GM18519 (cell line): ENCODE data around the gene STARD8.
"Not testable (repeated sequence)": the region's sequence is repeated elsewhere in the genome, so short reads cannot be mapped to it uniquely, and the experiment has no call there.

Experiments
- ATAC-seq: cut with Tn5 transposase; IDR thresholded peaks from one replicate; pipeline ENCODE4 v1.9.1; 2021; ENCODE audit warnings: mild to moderate bottlenecking, moderate library complexity; ENCODE audit not compliant: unreplicated experiment, low FRiP score

STARD8 gene

DNA sequence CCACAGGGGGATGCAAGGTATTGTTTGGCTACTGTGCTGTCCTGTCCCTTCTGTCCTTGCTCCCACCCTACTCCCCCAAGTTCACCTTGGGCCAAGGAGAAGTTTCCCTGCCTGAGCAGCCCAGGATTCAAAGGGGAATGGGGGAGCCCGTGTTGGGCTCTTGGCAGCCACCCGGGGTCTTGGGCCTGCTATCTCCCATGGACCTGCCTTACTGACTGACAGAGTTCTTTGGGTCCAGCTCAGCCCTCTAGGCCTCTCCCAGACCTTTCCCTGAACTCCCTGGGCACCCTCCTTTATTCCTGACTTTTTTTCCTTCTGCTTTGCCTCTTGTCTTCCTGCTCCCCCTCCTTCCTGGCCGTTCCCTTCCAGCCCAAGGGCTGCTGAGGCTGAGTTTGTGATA, 67.4 kb downstream of the STARD8 start:
- no peak for ATAC-seq

DNA sequence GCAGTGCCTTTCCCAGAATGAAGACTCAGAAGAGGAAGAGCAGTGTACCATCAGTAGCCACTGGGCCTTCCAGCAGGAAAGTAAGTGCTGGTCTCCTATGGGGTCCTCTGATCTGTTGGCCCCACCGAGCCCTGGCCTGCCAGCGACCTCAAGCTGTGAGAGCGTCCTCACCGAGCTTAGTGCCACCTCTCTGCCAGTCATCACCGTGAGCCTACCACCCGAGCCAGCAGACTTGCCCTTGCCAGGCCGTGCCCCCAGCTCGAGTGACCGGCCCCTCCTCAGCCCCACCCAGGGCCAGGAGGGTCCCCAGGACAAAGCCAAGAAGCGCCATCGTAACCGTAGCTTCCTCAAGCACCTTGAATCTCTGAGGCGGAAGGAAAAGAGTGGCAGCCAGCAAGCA, 69.7 kb downstream of the STARD8 start:
- no peak for ATAC-seq

DNA sequence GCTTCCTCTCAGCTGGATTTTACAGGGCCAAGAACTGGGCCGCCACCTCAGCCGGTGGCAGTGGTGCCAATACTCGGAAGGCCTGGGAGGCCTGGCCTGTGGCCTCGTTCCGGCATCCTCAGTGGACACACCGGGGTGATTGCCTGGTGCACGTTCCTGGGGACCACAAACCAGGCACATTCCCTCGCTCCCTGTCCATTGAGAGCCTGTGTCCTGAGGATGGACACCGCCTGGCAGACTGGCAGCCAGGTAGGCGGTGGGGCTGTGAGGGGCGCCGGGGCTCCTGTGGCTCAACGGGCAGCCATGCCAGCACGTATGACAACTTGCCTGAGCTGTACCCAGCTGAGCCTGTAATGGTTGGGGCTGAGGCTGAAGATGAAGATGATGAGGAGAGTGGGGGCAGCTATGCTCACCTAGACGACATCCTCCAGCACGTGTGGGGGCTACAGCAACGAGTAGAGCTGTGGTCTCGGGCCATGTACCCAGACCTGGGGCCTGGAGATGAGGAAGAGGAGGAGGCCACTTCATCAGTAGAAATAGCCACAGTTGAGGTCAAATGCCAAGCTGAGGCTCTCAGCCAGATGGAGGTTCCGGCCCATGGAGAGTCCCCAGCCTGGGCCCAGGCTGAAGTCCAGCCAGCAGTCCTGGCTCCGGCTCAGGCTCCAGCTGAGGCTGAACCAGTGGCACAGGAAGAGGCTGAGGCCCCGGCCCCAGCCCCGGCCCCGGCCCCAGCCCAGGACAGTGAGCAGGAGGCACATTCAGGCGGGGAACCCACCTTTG, 70.4 kb downstream of the STARD8 start:
- no peak for ATAC-seq

DNA sequence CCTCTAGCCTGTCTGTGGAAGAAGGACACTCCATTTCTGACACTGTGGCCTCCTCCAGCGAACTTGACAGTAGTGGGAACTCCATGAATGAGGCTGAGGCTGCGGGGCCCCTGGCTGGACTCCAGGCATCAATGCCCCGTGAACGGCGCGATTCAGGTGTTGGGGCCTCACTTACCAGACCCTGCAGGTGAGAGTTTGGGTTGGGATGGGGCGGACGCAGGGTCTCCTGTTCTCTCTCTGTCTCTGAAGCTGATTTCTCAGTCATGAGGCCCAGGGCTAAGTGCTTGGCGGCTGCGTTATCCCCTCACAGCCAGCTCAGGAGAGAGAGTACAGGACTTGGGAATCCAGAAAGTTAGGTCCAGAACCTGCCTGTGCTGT, 71.0 kb downstream of the STARD8 start:
- ATAC-seq = no peak

DNA sequence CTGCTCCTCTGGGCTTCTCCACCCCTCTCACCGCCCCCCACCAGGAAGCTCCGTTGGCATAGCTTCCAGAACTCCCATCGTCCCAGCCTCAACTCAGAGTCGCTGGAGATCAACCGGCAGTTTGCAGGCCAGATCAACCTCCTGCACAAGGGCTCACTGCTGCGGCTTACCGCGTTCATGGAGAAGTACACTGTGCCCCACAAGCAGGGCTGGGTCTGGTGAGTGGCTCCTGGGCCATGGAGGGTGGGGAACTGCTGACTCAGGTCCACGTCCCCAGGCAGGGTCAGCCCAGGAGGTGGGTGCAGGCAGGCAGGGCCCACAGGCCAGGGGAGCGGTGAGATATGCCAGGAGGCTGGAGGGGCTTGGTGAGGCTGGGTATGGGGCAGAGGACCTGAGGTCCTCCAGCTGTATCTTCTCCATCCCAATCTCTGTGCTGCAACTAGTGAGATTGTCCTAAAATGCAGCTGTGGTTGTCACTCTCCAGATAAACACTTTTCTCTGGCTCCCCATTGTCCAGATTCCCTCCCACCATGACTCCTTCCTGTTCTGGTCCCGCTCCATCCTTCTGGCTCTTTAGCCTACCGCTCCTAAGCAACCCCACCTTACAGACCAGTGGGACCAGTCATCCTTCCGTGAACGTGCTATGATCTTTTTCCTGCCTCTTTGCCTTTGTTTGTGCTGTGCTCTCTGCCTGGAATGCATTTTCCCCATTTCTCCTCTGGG, 71.9 kb downstream of the STARD8 start:
- no peak for ATAC-seq

DNA sequence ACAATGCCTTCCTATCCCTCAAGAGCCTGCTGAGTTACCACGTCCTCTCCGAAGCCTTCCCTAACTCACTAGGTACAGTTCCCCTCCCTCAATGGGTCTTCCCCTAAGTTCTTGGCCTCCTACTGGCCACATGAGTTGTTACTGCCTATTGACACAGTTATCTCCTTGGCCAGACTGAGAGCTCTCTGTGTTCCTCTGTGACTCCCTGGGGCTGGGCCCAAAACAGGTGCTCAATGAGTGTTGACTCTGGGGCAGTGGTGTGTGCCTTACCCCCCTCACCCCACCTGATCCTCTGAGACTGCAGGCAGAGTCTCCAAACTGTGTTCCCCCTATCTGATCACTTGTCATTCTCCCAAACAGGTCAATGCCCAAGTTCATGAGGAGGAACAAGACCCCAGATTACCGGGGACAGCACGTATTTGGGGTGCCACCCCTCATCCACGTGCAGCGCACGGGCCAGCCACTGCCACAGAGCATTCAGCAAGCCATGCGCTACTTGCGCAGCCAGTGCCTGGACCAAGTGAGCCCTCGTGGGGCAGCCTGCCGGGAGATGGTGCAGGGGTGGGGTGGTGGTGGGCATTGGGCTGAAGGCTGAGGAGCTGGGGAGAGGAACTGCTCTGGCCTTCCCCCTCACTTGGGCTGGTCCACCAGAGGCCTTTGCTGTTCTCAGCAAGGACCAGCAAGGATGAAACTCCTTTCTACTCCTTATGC, 72.6 kb downstream of the STARD8 start:
- ATAC-seq = no peak

DNA sequence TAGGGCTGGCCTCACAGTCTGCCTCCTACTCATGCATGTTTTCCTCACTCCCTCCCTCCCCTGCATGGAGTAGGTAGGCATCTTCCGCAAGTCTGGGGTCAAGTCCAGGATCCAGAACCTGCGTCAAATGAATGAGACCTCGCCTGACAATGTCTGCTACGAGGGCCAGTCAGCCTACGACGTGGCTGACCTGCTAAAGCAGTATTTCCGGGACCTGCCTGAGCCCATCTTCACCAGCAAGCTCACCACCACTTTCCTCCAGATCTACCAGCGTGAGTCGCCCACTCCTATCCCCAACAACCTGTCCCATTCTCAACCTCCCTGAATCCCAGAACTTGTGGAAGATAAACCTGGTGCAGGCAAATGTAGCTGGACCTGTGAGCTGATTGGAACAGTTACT, 73.4 kb downstream of the STARD8 start:
- ATAC-seq = no peak

DNA sequence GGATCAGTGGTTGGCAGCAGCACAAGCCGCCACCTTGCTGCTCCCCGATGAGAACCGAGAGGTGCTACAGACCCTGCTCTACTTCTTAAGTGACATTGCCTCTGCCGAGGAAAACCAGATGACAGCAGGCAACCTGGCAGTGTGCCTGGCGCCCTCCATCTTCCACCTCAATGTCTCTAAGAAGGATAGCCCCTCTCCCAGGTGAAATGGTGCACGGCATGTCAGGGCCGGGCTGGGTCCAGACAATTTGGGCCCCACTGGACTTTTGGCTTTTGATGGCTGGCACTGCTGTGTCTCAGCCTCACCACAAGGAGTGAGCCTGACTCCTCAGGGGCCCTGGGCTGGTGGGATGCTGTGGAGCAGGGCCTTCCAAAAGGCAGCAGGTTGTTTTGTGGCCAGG, 74.1 kb downstream of the STARD8 start:
- no peak for ATAC-seq

DNA sequence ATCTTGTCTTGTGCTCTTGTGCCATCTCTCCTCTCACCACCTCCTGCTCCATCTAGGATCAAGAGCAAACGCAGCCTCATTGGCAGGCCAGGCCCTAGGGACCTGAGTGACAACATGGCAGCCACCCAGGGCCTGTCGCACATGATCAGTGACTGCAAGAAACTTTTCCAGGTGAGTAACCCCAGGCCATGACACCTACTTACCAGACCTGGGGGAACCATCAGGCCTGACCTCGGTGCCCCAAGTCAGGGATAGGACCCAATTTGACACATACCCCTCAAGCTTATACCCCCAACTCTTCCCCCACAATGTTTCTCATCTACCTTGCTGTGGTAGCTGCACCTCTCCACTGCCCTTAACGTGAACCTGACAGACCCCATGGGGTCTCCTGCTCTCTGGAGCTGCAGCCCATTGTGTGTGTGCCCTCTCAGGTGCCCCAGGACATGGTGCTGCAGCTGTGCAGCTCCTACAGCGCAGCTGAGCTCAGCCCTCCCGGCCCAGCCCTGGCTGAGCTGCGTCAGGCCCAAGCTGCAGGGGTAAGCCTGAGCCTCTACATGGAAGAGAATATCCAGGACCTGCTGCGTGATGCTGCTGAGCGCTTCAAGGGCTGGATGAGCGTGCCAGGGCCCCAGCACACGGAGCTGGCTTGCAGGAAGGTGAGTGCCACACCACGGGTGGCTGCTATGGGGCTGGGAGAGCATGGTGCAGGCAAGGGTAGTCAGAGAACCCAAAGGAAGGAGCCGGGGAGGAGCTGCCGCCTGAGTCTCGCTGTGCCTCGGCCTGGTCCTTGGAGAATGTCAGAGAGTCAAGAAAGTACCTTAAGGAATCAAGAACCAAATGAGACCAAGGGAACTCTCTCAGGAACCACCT, 74.8 kb downstream of the STARD8 start:
- ATAC-seq = no peak

DNA sequence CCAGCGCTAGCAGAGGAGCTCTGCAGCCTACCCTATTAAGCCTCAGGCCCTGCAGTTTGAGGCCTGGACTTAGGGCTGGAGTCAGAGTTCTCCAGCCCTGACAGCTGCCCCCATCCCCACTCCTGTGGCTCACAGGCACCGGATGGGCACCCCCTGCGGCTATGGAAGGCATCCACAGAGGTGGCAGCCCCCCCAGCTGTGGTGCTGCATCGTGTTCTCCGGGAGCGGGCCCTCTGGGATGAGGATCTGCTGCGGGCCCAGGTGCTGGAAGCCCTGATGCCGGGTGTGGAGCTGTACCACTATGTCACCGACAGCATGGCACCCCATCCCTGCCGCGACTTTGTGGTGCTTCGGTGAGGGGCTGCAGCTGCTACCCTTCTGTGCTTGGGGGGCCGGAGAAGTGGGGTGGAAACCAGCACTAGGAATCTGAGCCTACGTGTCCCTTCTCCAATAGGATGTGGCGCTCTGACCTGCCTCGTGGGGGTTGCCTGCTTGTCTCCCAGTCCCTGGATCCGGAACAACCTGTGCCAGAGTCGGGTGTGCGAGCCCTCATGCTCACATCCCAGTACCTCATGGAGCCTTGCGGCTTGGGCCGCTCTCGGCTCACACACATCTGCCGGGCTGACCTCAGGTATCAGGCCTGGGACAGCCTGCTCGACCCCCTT, 76.2 kb downstream of the STARD8 start:
- no peak for ATAC-seq

DNA sequence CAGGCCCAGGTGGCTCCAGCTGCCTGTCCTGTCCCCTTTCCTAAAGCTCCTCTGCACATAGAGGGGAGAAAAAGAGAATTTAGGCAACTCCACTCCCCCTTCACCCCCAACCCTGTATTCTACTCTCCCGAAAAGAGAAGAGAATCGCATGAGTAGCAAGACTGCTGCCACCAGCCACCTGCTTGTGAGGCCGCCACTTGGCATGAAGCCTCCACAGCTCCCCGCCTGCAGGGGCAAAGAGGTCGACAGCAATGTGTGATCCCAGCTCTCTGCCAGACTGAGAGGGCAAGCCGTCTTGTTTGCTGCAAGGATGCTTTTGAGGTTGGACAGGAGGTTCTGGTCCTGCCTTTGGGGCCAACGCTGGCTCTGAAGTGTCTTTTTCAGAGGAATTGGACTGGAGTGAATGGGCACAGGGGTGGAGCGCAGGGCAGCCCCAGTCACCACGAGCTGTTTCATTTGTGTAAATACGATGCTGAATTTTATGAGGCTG, 77.1 kb downstream of the STARD8 start:
- ATAC-seq = no peak

DNA sequence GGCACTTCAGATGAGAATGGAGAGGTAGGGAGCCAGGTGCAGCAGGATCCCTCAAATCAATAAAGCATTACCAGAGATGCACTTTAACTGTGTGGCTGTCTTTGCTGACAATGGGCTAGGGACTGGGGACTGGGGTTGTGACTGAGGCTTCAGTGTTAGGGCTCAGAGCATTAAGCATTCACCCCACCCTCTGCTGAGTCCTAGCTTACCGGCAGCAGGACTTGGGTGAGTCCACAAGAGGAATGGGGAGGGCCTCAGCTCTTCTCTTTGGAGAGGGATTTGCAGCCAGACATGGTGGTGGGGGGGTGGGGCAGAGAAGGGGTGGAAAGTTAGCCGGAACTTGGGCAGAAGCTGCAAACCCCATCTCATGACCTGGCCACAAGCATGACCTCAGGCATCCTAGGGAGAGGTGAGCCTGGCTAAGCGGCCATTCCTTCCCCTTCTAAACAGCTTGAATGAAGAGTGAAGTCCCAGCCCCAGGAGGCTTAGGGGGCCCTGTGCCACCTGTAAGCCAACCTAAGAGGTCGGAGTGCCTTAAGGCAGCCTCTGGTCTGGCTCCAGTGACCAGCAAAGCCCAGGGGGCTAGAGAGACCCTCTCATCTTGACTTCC, 78.4 kb downstream of the STARD8 start:
- ATAC-seq = no peak

DNA sequence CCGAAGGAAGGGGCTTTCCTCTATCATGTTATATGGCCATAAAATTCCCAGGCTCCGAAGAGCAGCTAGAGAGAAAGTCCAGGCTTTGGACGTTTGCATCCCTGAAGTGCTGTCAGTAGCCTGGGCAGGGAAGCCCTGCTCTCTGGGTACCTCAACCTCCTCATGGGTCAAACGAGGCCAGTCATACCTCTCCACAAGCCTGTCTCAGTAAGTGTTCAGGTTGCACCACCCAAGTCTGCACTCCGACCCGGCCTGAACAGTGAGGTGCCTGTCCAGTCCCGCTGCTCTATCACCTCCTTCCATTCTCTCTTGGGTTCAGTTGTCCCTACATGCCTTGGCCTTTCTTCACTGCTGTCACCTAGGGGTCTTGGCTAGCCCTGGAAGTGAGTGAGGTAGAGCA, 78.9 kb downstream of the STARD8 start:
- no peak for ATAC-seq

DNA sequence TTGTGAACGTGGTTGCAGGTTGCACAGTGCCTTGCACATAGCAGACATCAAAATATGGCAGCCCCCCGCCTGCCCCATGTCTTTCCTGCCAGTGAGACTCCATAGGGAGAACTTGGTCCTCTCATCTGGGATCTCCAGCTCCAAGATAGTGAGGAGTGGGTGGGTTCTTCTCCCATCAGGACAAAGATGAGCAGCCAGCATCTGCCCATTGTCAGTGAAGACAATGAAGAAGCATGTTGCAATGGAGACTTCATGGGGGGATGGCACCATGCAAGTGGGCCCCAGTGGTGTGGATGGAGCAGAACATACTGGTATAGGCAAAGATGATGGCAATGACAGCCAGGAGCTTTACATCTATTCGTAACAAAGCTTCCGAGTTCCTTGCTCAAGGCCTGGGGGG, 80.2 kb downstream of the STARD8 start:
- ATAC-seq = no peak

DNA sequence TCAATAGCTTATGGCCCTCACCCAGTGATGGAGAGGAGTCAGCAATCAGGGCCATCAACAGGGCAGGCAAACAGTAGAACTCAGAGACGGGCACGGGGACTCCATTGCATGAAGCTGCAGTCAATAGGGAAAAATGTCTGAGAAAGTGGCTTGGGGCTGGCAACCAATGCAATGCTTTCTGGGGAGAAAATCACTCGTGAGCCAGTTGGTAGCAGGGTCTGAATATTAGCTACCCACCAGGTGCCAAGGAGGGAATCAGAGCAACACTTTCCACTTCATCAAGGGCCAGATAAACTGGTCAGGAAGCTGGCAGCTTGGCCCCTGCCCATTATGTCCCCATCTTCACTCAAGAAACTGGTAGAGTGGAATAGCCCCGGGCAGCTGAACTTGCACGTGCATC, 80.7 kb downstream of the STARD8 start:
- ATAC-seq = no peak

DNA sequence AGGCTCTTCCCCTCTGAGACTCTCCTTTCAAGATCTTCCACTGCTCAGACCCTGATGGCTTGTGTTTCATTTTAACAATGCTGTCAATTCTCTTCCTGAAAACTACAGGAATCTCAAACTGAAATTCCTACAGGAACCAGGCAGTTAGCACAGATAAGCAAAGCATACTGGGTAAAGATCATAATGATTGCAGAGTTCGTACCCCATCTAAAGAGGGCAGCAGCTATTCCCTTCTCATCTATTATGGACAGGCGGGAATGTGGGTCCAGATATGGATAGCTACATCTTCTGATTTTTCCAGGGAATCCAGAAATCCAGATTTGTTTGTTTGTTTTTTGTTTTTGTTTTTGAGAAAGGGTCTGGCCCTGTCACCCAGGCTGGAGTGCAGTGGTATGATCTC, 83.8 kb downstream of the STARD8 start:
- ATAC-seq = no peak

DNA sequence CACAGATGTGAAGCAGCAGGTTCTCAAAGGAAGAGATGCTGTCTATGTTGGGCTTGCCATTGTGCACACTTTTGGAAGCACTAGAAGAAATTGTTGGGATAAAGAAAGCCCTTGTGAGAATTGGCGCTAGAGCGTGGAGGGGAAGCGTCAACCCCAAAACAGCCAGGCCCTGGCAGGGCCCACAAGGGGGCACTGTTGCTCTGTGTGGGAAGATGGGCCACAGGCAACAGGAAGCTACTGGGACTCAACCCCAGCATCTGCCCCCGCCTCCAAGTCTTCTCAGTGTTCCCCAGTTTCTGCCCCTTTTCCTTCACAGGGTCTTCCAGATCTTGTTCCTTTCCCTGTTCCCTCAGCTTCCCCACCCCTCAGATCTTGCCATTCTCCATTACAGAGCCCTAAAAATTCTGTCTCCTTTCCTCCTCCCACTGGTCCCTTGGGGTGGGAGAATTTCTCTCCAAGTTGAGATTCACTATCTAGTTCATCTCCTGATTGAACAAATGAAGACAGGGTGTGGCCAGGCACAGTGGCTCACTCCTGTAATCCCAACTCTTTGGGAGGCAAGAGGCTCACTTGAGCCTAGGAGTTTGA, 85.5 kb downstream of the STARD8 start:
- no peak for ATAC-seq

DNA sequence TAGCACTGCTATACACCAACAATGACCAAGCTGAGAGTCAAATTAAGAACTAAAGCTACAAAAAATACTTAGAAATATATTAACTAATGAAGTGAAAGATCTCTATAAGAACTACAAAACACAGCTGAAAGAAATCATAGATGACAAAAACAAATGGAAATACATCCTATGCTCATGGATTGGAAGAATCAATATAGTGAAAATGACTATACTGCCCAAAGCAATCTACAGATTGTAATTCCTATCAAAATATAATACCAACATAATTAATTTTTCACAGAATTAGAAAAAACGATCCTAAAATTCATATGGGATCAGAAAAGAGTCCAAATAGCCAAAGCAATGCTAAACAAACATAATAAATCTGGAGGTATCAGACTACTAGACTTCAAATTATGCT, 87.8 kb downstream of the STARD8 start:
- no peak for ATAC-seq

DNA sequence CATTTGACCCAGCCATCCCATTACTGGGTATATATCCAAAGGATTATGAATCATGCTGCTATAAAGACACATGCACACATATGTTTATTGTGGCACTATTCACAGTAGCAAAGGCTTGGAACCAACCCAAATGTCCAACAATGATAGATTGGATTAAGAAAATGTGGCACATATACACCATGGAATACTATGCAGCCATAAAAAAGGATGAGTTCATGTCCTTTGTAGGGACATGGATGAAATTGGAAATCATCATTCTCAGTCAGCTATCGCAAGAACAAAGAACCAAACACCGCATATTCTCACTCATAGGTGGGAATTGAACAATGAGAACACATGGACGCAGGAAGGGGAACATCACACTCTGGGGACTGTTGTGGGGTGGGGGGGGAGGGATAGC, 94.4 kb downstream of the STARD8 start:
- not testable (repeated sequence) for ATAC-seq
